NCI-H146 (cell line): ENCODE results near the gene SPINK13.
A peak's percentile ranks its signal among the peaks of the same experiment; 100 is the strongest.

Experiments
- DNase-seq: peaks from one replicate; lab custom pipeline; 2025; lab: John Stamatoyannopoulos, UW

Gene SPINK13

DNA sequence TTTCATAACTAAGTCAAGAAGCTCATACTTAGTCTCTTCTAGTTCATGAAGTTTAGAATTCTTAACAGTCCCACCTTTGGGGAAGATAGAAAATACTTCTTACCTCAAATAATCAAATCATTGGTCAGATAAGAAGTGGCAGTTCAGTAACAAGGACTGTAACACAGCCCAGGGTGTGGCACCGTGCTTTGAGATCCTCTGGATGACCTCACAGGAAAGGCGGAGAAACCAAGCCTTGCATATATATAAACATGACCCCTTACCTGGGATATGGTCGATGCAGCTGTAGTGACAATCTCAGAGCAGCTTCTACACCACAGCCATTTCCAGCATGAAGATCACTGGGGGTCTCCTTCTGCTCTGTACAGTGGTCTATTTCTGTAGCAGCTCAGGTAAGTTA is 43.6 kb downstream of the SPINK13 start, which contains the start of gene SPINK7:
SPINK7 (plus strand) TSS at position 271 of the 400 bp plus-strand sequence; CDS start at position 332, 61 bp downstream.
- DNase-seq: no peak

DNA sequence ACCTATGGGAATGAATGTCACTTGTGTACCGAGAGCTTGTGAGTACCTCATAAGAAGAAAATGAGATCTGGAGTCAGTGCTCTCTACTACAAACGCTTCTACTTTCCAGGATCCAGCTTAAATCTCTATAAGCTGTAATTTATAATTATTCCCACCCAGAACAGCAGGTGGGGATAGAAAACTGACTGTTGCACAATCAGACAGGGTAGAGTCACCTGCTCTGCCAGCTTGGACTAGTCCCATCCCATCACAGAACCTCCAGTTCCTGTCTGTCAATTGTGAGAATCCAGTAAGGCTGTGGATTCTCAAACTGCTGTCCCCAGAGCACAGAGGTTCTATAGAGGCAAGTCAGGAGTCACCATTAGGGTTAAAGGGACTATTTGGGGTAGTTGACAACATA is 45.6 kb downstream of the SPINK13 start:
- no peak for DNase-seq

DNA sequence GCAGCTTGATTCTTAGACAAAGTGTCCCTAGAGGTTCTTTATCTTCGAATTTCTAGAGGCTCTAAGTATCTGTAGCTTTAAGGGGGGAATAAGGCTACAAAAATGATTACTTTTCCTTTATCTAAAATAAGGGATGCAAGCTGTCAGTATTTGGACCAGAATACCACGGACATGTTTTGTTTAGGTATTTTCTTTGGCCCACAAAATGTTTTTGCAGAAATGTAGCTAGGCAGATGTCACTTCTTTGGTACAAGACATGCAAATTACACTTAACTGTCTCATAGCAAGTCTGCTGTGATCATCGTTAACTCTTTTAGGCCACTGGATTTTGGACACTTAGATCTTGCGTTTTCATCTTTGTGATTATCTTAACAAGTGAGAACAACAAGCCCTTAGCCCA is 46.1 kb downstream of the SPINK13 start:
- DNase-seq: no peak

DNA sequence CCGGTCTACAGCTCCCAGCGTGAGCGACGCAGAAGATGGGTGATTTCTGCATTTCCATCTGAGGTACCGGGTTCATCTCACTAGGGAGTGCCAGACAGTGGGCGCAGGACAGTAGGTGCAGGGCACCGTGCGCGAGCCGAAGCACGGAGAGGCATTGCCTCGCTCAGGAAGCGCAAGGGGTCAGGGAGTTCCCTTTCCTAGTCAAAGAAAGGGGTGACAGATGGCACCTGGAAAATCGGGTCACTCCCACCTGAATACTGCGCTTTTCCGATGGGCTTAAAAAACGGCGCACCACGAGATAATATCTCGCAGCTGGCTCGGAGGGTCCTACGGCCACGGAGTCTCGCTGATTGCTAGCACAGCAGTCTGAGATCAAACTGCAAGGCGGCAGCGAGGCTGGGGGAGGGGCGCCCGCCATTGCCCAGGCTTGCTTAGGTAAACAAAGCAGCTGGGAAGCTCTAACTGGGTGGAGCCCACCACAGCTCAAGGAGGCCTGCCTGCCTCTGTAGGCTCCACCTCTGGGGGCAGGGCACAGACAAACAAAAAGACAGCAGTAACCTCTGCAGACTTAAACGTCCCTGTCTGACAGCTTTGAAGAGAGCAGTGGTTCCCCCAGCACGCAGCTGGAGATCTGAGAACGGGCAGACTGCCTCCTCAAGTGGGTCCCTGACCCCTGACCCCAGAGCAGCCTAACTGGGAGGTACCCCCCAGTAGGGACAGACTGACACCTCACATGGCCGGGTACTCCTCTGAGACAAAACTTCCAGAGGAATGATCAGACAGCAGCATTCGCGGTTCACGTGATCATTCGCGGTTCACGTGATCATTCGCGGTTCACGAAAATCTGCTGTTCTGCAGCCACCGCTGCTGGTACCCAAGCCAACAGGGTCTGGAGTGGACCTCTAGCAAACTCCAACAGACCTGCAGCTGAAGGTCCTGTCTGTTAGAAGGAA is 51.7 kb downstream of the SPINK13 start:
- DNase-seq: peak; percentile 13

DNA sequence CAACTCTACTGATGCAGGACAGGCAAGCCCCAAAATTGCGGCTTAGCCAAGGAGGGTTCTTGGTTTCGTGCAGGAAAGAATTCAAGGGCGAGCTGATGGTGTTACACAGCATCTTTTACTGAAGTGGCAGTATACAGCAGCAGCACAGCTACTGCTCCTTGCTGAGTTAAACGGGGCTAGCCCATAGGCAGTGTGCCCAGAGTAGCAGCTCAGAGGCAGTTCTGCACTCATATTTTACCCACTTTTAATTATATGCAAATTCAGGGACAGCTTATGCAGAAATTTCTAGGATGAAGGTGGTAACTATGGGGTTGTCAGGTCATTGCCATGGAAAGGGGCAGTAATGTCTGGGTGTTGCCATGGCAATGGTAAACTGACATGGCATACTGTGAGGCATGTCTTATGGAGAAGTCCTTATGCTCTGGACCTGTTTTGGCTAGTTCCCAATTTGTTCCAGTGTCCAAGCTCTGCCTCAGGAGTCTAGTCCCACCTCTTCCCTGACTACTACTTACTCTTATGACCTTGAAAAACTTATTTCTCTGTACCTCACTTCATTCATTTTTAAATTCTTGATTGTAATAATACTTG is 64.8 kb downstream of the SPINK13 start:
- DNase-seq: no peak

DNA sequence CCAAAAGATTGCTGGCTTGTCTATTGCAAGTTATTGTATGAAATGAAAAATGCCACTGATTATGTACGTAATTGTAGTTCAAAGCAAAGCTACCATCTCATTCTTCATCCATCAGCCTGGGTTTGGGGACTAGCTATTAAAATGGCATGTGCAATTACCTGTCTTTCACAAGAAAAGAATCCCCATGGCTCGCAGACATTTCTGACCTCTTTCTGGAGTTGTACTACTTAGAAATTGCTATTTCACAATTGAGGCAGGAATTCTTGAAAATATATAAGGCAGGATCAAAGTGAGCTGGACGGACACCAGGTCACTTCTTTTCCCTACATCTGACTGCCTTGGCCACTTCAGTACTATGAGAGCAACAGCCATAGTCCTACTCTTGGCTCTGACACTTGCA is 66.7 kb downstream of the SPINK13 start, which contains the start of gene SPINK9:
SPINK9 (plus strand) TSS at position 301 of the 400 bp plus-strand sequence; CDS start at position 356, 55 bp downstream.
- DNase-seq: no peak
